ENCODE measurements around the gene TNFRSF19. TPM values are rescaled to one million over a fixed set of nuclear protein-coding genes. Genes with fewer than 3 reads are reported as not detected.

TNFRSF19 gene
- total and polyA plus RNA-seq, 2 of the 8 experiments (the other 6 are each of a cell fraction or from before 2014, with no cell fraction given): 0.50 to 0.95 TPM

DNA sequence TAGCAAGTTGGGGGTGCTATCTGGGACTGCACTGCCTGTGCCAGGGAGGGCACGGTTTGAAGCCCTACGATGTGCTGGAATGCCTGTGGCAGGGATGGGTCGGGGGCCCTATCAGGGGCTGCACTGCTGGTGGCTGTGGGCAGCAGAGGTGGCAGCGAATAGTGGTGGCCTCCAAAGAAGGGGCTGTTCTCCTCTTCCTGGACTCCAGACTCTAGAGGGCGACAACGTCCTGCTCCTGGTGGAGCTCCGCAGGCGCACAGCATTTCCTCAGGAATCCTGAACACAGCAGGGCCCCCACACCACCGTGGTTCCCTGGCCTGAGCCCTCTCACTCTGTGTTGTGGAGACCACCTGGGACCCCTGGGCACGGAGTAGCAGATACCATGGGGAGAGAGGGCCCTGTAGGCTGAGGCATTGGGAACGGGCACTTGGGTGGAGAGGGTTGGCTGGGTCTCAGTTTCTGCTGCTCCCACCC, 145.6 kb downstream of the TNFRSF19 start (continued):
- TF ChIP-seq, protein P1, sequence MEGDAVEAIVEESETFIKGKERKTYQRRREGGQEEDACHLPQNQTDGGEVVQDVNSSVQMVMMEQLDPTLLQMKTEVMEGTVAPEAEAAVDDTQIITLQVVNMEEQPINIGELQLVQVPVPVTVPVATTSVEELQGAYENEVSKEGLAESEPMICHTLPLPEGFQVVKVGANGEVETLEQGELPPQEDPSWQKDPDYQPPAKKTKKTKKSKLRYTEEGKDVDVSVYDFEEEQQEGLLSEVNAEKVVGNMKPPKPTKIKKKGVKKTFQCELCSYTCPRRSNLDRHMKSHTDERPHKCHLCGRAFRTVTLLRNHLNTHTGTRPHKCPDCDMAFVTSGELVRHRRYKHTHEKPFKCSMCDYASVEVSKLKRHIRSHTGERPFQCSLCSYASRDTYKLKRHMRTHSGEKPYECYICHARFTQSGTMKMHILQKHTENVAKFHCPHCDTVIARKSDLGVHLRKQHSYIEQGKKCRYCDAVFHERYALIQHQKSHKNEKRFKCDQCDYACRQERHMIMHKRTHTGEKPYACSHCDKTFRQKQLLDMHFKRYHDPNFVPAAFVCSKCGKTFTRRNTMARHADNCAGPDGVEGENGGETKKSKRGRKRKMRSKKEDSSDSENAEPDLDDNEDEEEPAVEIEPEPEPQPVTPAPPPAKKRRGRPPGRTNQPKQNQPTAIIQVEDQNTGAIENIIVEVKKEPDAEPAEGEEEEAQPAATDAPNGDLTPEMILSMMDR (IDR thresholded peaks at IDR 0.05; ENCODE audit: control extremely low read depth in 1 of 3, insufficient read depth in 1 of 3, low read depth in 1 of 3, low read length in 3 of 3): peak; percentile 72 to 82 (median 81)
- no peak for TF ChIP-seq SIX5 (IDR thresholded peaks at IDR 0.05; ENCODE audit: low read depth, low read length)
